Activated naive CD4-positive, alpha-beta T cell treated with anti-CD3 and anti-CD28 coated beads, Interleukin-2, amount 50 U/mL, for 24 hours (primary cell): ENCODE results near the gene MTFR1L.

Experiments
- H3K27ac Mint-ChIP-seq: one replicate; pipeline ENCODE4 v1.8.0; 2021; ENCODE audit warnings: mild to moderate bottlenecking, mixed read lengths
- H3K27me3 Mint-ChIP-seq: one replicate; pipeline ENCODE4 v1.8.0; 2021; ENCODE audit warnings: mixed read lengths
- H3K36me3 Mint-ChIP-seq: one replicate; pipeline ENCODE4 v1.8.0; 2021; ENCODE audit warnings: mixed read lengths
- H3K4me1 Mint-ChIP-seq: one replicate; pipeline ENCODE4 v1.8.0; 2021; ENCODE audit warnings: mixed read lengths
- H3K4me3 Mint-ChIP-seq: one replicate; pipeline ENCODE4 v1.8.0; 2021; ENCODE audit warnings: mild to moderate bottlenecking, mixed read lengths
- H3K9me3 Mint-ChIP-seq: one replicate; pipeline ENCODE4 v1.8.0; 2021; ENCODE audit warnings: mixed read lengths

MTFR1L gene

GRCh38 chr1:25810341-25811299 lies 9.1 kb upstream of the MTFR1L start:
- peaks cover 6% of the 10 kb centered on the region for H3K4me1 Mint-ChIP-seq
- peak overlapping the region; percentile 35 for H3K27ac Mint-ChIP-seq
- H3K9me3 Mint-ChIP-seq = no peaks in the 10 kb centered on the region
- no peaks in the 10 kb centered on the region for H3K27me3 Mint-ChIP-seq
- H3K36me3 Mint-ChIP-seq = peaks cover 5% of the 10 kb centered on the region
- H3K4me3 Mint-ChIP-seq = no peak overlapping the region

GRCh38 chr1:25811384-25812082 lies 8.2 kb upstream of the MTFR1L start:
- H3K27me3 Mint-ChIP-seq = no peaks in the 10 kb centered on the region

GRCh38 chr1:25813071-25813733 lies 6.6 kb upstream of the MTFR1L start:
- Mint-ChIP-seq H3K4me1 (peaks cover 11% of the 10 kb centered on the region), H3K4me3 (no peak overlapping the region), H3K27ac (no peak overlapping the region), H3K9me3 (no peaks in the 10 kb centered on the region), H3K27me3 (no peaks in the 10 kb centered on the region), H3K36me3 (no peaks in the 10 kb centered on the region)

More at GRCh38 chr1:25811384-25812082, 8.2 kb upstream of the MTFR1L start:
- H3K4me3 Mint-ChIP-seq = no peak overlapping the region
- H3K9me3 Mint-ChIP-seq = no peaks in the 10 kb centered on the region
- H3K36me3 Mint-ChIP-seq = no peaks in the 10 kb centered on the region
- H3K27ac Mint-ChIP-seq = no peak overlapping the region
- H3K4me1 Mint-ChIP-seq = no peaks in the 10 kb centered on the region

GRCh38 chr1:25813734-25814471 lies 5.9 kb upstream of the MTFR1L start:
- Mint-ChIP-seq H3K4me1 (peaks cover 18% of the 10 kb centered on the region), H3K9me3 (no peaks in the 10 kb centered on the region), H3K27me3 (no peaks in the 10 kb centered on the region), H3K27ac (no peak overlapping the region), H3K36me3 (no peaks in the 10 kb centered on the region), H3K4me3 (no peak overlapping the region)

- Mint-ChIP-seq H3K27me3 (no peaks in the 10 kb centered on the region), H3K27ac (no peak overlapping the region), H3K4me3 (no peak overlapping the region)
These were observed 5.1 kb upstream of the MTFR1L start for GRCh38 chr1:25814549-25815087.

GRCh38 chr1:25815208-25816111 lies 4.3 kb upstream of the MTFR1L start:
- Mint-ChIP-seq H3K4me3 (no peak overlapping the region), H3K27ac (peak overlapping the region; percentile 23), H3K27me3 (no peaks in the 10 kb centered on the region), H3K36me3 (no peaks in the 10 kb centered on the region), H3K4me1 (peaks cover 24% of the 10 kb centered on the region), H3K9me3 (no peaks in the 10 kb centered on the region)

More at GRCh38 chr1:25814549-25815087, 5.1 kb upstream of the MTFR1L start:
- Mint-ChIP-seq H3K36me3 (no peaks in the 10 kb centered on the region), H3K9me3 (no peaks in the 10 kb centered on the region), H3K4me1 (peaks cover 24% of the 10 kb centered on the region)

- no peak overlapping the region for H3K27ac Mint-ChIP-seq
These were observed 3.5 kb upstream of the MTFR1L start for GRCh38 chr1:25816112-25816718.

GRCh38 chr1:25817840-25818501 lies 1.8 kb upstream of the MTFR1L start:
- H3K4me3 Mint-ChIP-seq = peak overlapping the region; percentile 97
- H3K27ac Mint-ChIP-seq = peak overlapping the region; percentile 97

More at GRCh38 chr1:25816112-25816718, 3.5 kb upstream of the MTFR1L start:
- Mint-ChIP-seq H3K9me3 (no peaks in the 10 kb centered on the region), H3K27me3 (no peaks in the 10 kb centered on the region), H3K4me1 (peaks cover 32% of the 10 kb centered on the region), H3K36me3 (peaks cover 2% of the 10 kb centered on the region), H3K4me3 (no peak overlapping the region)

GRCh38 chr1:25818569-25818968 lies 1.2 kb upstream of the MTFR1L start:
- H3K9me3 Mint-ChIP-seq = no peaks in the 10 kb centered on the region

More at GRCh38 chr1:25817840-25818501, 1.8 kb upstream of the MTFR1L start:
- Mint-ChIP-seq H3K4me1 (peaks cover 44% of the 10 kb centered on the region), H3K9me3 (no peaks in the 10 kb centered on the region), H3K27me3 (no peaks in the 10 kb centered on the region), H3K36me3 (peaks cover 2% of the 10 kb centered on the region)

GRCh38 chr1:25820247-25821111 lies 725 bp downstream of the MTFR1L start:
- H3K27me3 Mint-ChIP-seq = no peaks in the 10 kb centered on the region
- peaks cover 44% of the 10 kb centered on the region for H3K4me1 Mint-ChIP-seq
- peak overlapping the region; percentile 90 for H3K27ac Mint-ChIP-seq
- peaks cover 2% of the 10 kb centered on the region for H3K36me3 Mint-ChIP-seq
- no peaks in the 10 kb centered on the region for H3K9me3 Mint-ChIP-seq
- peak overlapping the region; percentile 97 for H3K4me3 Mint-ChIP-seq

More at GRCh38 chr1:25818569-25818968, 1.2 kb upstream of the MTFR1L start:
- peak overlapping the region; percentile 97 for H3K27ac Mint-ChIP-seq
- H3K4me1 Mint-ChIP-seq = peaks cover 44% of the 10 kb centered on the region
- peaks cover 2% of the 10 kb centered on the region for H3K36me3 Mint-ChIP-seq
- H3K27me3 Mint-ChIP-seq = no peaks in the 10 kb centered on the region
- peak overlapping the region; percentile 97 for H3K4me3 Mint-ChIP-seq

- Mint-ChIP-seq H3K27me3 (no peaks in the 10 kb centered on the region), H3K36me3 (peaks cover 4% of the 10 kb centered on the region), H3K9me3 (no peaks in the 10 kb centered on the region), H3K4me3 (peak overlapping the region; percentile 92), H3K27ac (peak overlapping the region; percentile 90), H3K4me1 (peaks cover 44% of the 10 kb centered on the region)
These were observed 1.3 kb downstream of the MTFR1L start for GRCh38 chr1:25821112-25821476.

GRCh38 chr1:25821630-25822091 lies 1.9 kb downstream of the MTFR1L start:
- Mint-ChIP-seq H3K4me3 (peak overlapping the region; percentile 92), H3K27ac (peak overlapping the region; percentile 89), H3K36me3 (peaks cover 6% of the 10 kb centered on the region), H3K9me3 (no peaks in the 10 kb centered on the region), H3K4me1 (peaks cover 44% of the 10 kb centered on the region), H3K27me3 (no peaks in the 10 kb centered on the region)
